Melanocyte of skin (primary cell): Measurements from ENCODE around the gene SLC30A4. TPM values are rescaled to one million over a fixed set of nuclear protein-coding genes. Genes with fewer than 3 reads are reported as not detected.

Experiments
- small RNA-seq, 2 donors: library from RNA; depleted of rRNA; stranded (forward); fragments of <200 nt; gene quantifications; one replicate each; pipeline ENCODE3, GENCODE V24; 2012
- total RNA-seq, 2 donors: library from RNA; depleted of rRNA; stranded (reverse); fragments of >200 nt; gene quantifications; 2 replicates each; pipeline ENCODE4 v1.2.3, GENCODE V29; 2012

The SLC30A4 gene
- total RNA-seq, result 1 to 10 TPM; 4.0 to 6.9 TPM

GRCh38 chr15:45522328-45523165 lies at the start of gene SLC30A4:
Gene SLC30A4, minus strand, starts transcription at chr15:45522755. Its CDS starts 401 bp downstream, at chr15:45522354.

Small RNA genes within 50 kb of the gene (small RNA-seq; reads per million reads assigned to genes)
- gene DPPA5P2 (0 reads per million in 2 donors), gene SNORA41B (0 reads per million in 2 donors)

Other genes with a start within 250 kb of the SLC30A4 start
- gene GATM, start 144.2 kb downstream of the SLC30A4 start, total RNA-seq, result 10 to 100 TPM; 20.3 to 29.6 TPM
- 10 to 100 TPM; 47.0 to 47.1 TPM for gene BLOC1S6, start 64.6 kb upstream of the SLC30A4 start, total RNA-seq
- 10 to 100 TPM; 31.7 to 40.6 TPM for gene SQOR, start 112.3 kb upstream of the SLC30A4 start, total RNA-seq